HEK293T (cell line): ENCODE results near the gene RIOK2.

Experiments
- BHLHE40 ChIP-seq: fragments of 450-650 bp; IDR thresholded peaks from 2 replicates; pipeline ENCODE4 v1.6.1; 2016; ENCODE audit warnings: mild to moderate bottlenecking, moderate library complexity, borderline replicate concordance
- ELF4 ChIP-seq: fragments of 450-650 bp; IDR thresholded peaks from 2 replicates; pipeline ENCODE4 v1.6.1; 2017; ENCODE audit warnings: antibody characterized with exemption
- FOXK2 ChIP-seq: fragments of 450-650 bp; IDR thresholded peaks from 2 replicates; pipeline ENCODE4 v1.6.1; 2016; ENCODE audit warnings: mild to moderate bottlenecking
- FOXM1 ChIP-seq: fragments of 450-650 bp; IDR thresholded peaks from 2 replicates; pipeline ENCODE4 v1.6.1; 2017; ENCODE audit warnings: mild to moderate bottlenecking, borderline replicate concordance
- PKNOX1 ChIP-seq: fragments of 450-650 bp; IDR thresholded peaks from 2 replicates; pipeline ENCODE4 v1.6.1; 2016
- SP1 ChIP-seq: fragments of 450-650 bp; IDR thresholded peaks from 2 replicates; pipeline ENCODE4 v1.6.1; 2017
- SUZ12 ChIP-seq: fragments of 450-650 bp; IDR thresholded peaks from 2 replicates; pipeline ENCODE4 v1.6.1; 2016; ENCODE audit warnings: mild to moderate bottlenecking
- TARDBP ChIP-seq: fragments of 450-650 bp; IDR thresholded peaks from 2 replicates; pipeline ENCODE4 v1.6.1; 2016
- ZNF384 ChIP-seq: fragments of 450-650 bp; IDR thresholded peaks from 2 replicates; pipeline ENCODE4 v1.6.1; 2016

- TF ChIP-seq SUZ12 = no peak
- no peak for TF ChIP-seq FOXM1
- TF ChIP-seq SP1 = no peak
- TF ChIP-seq BHLHE40 = no peak
- no peak for TF ChIP-seq ELF4
- no peak for TF ChIP-seq TARDBP
- no peak for TF ChIP-seq ZNF384
- no peak for TF ChIP-seq FOXK2
- TF ChIP-seq PKNOX1 = no peak
These were observed 62.9 kb downstream of the RIOK2 start for GRCh38 chr5:97120195-97120594.
